Hematopoietic multipotent progenitor cell (in vitro differentiated cells): ENCODE results near the gene AQP12A. TPM values are rescaled to one million over a fixed set of nuclear protein-coding genes. Genes with fewer than 3 reads are reported as not detected.
"Not testable (repeated sequence)": the region's sequence is repeated elsewhere in the genome, so short reads cannot be mapped to it uniquely, and the experiment has no call there.

Source experiments
- DNase-seq, 3 donors: peaks; one replicate each; pipeline ENCODE4 v3.0.0-alpha.2; 2011 to 2015; ENCODE audit warnings: low read depth in 2 of 3, low spot score in 2 of 3
- total RNA-seq: library from RNA; depleted of rRNA; stranded (reverse); fragments of >200 nt; gene quantifications from one replicate; pipeline ENCODE4 v1.2.3, GENCODE V29; 2012

AQP12A gene
- total RNA-seq, 1 donor: not detected

DNA sequence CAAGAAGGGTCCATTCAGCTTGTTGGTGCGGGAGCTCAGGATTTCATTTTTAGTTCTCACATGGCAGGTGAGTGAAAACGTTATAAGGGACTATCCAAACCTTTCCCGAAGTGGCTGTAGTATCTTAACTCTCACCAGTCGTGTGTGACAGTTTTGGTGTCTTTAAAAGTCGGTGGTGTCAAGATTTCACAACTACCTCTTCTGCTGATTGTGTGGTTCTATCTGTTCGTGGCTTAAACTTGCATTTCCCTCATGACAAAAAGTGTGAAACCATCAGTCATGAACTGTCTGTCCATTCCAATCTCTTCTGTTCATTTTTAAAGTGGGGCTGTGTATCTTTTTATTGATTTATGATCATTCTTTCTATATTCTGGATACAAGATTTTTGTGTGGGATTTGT is 5.2 kb upstream of the AQP12A start:
- DNase-seq: no peak

DNA sequence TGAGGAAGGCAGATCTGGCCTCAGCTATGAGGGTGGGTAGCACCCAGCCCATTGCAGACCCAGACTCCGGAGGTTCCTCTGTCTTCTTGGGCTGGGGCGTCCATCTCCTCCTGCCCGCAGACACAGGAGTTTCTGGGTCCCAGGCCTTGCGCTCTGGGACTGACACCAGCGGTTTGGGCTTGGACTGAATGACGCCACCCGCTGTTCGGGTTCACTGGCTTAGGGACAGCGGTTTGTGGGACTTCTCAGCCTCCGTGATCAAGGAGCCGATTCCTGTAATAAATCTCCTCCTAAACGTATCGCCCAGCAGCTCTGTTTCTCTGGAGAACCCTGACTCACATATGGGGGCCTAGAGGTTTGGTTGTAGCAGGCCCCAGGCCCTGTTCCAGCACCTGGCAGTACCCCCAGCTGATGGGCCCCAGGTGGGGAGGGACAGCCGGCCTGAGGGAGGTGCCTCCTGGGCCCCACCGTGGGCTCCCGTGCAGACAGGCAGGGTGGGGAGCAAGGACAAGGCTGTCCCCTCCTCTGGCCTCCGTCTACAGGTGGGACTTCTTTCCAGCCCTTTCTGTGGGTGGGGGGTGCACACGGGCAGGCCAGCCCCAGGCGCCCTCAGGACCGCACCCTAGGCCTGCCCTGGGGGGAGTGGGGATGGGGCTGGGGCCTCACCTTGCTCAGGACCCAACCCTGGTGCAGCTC is 4.5 kb upstream of the AQP12A start:
- DNase-seq: no peak

DNA sequence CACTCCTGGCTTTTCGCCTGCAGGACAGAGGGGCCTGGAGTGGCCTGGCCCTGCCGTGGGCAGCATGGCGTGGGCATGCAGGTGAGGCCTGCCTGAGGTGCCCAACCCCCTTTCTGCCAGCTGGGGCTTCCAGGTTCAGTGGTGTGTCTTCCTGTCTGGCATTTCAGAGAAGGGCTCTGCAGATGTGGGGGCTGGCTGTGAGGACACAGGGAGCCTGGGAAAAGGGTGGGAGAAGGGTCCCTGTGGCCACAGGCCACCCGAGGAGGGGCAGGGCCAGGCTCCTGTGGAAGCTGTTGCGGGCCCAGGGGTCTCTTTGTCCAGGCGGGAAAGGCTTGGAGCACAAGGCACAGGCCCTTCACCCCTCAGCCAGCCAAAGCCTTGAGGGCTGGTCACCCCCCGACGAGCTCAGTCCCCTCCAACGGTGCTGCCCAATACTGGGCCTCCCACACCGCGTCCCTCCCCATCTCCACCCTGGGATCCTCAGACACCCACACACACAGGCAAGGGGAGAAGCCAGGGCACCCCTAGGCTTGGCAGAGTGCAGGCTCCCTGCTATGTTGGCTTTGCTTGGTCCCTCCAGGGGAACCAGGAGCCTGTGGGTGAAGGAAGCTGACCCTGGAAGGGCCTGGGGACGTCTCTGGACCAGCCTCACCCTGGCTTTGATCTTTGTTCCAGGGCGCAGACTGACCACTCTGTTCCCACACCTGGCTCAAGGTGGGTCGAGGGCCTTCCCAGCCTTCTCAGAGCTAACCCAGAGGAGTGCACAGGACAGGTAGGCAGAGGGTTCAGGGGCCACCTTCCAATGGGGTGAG is 3.7 kb upstream of the AQP12A start:
- DNase-seq: no peak

DNA sequence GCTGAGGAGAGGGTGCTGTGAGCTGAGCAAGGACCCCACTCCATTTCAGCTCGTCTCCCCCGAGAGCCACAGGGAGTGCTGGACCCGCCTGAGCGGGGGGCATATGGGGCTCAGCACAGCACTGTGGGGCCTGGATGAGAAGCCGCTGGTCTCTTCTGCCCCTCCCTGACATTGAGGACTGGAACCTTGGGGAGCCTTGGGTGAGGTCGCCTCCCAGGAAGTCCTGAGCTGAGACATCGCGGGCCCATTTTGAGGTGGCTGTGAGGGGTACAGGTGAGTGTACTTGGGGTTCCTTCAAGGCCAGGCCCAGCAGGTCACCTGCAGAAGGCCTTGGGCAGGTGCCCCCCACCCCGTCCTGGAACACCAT is 3.1 kb upstream of the AQP12A start:
- DNase-seq: no peak

DNA sequence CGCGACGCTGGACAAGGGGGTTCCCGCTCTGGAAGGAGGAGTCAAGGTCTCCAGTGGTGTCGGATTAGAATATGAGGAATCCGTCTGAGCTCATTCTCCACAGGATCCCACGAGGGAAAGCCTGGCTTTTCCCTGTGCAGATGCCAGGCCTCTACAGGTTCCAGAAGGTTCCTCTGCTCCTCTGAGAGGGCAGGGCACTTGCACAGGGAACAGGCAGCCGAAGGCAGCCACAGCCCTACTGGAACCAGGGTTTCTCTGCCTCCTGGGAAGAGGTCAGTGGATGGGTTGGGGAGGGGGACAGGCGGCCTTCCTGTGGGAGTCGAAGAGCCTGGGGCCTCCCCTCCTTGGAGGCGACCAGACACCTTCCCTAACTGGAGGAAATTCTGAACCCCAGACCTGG is 1.7 kb upstream of the AQP12A start:
- DNase-seq: no peak

DNA sequence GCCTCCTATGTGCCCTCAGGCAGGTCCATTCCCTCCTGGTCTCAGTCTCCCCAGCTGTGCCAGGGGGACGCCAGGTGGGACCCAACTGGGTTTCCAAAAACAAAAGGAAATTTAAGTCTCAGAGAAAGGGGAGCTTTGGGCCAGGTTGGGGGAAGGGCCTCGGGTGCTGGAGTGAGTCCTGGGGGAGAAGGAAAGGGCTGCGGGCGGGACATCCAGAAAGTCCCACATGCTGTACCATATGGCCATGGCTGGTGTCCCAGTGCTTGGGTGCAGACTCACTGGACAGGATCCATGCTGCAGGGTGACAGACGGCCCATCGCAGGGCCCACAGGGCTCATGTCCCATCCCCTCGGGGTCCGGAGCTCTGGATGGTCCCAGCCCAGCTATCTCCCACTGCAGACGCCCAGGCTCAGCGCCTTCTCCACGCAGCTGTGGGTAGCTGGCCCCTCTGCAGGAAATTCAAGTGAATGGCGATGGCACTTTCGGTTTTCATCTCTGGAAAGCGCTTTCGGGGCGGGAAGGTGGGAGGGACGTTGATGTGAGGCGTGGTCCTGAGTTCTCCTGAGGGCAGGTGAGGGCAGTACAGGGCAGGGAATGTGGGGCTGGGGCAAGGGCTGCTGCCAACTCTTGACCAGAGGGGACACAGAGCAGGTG is 1.1 kb upstream of the AQP12A start:
- not testable (repeated sequence) for DNase-seq

DNA sequence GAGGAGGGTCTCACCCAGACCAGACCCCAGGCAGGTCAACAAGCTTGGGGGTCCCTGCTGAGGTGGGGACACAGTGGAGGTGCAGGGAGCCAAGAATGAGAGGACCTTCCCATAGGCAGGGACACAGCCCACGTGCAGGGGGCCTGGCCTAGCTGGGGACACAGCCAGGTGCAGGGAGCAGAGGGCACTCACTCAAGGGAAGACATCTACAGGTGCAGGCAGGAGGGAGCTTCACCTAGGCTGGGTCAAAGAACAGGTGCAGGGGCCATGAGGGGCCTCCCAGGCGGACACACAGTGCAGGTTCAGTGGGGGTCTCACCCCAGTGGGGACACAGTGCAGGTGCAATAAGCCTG is 615 bp upstream of the AQP12A start:
- DNase-seq: not testable (repeated sequence)

DNA sequence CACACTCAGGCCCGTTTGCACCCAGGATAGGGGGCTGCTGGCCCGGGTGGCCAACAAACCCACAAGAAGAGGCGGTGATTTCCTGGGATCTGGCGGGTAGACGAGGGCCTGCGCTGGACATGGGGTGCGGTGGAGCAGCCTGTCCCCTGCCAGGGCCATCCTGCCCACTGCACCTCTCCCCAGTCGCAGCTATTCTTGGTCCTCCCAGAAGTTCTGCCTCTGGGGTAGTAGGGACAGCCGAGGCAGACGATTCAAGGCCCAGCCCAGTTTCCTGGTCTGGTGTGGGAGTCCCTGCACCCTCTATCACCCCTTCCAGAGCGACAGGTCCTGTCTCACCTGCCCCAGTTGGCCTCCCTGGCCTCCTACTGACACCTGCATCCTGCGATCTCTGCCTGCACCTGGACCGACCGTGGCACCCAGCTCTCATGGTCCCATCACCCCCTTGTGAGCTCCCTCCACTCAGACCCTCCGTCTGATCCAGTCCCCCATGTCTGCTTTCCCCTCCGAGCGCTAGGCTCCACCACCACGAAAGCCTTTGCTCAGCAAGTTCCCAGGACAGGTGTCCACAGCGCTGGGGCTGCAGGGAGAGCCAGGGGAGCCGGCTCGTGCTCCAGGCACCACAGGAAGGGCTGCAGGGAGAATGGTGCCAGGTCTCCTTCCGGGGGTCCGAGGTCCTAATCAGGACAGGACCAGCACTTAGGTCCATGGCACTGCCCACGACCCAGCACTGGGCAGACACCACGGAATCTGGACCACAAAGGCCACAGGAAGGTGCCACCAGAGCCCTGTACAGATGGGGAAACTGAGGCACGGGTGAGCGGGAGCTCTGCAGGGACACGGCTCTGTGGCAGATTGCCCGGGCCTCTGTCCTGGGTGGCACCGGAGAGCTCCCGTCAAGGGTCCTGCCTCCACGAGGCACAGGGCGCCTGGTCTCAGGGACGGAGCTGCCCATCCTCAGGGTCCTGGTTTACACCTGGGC is 1.2 kb downstream of the AQP12A start:
- not testable (repeated sequence) for DNase-seq

DNA sequence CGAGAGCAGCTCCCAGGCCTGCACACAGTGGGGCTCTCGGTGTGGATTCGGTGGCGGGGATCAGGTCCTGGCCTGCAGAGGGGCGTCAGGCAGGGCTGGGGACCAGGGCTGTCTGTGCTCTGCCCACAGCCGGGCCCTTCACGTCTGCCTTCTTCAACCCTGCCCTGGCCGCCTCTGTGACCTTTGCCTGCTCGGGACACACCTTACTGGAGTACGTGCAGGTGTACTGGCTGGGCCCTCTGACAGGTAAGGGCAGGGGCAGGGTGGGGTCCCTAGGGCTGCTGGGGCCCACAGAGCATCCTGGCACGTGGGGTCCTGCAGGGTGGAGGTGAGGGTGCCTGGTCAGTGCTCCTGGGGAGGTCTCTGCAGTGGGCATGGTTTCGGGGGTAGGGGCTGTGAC is 2.6 kb downstream of the AQP12A start:
- not testable (repeated sequence) for DNase-seq

DNA sequence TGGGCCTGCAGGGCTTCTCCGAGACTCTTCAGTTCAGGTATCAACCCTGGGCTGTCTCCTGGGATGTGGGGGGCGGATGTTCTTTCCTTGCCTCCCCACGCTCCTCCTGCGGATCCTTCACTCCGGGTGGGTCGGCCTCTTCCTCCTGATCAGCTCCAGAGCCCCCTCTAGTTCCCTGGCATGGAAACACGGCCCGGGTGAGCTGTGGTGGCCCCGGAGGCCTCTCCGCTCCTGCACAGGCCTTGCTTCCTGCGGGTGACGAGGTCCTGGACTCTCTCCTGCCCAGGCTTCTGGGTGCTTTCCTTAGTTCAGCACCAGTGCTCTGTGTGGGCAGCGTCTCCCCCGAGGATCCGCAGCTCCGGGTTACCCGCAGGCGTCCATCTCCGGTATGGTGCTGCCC is 3.9 kb downstream of the AQP12A start:
- not testable (repeated sequence) for DNase-seq

DNA sequence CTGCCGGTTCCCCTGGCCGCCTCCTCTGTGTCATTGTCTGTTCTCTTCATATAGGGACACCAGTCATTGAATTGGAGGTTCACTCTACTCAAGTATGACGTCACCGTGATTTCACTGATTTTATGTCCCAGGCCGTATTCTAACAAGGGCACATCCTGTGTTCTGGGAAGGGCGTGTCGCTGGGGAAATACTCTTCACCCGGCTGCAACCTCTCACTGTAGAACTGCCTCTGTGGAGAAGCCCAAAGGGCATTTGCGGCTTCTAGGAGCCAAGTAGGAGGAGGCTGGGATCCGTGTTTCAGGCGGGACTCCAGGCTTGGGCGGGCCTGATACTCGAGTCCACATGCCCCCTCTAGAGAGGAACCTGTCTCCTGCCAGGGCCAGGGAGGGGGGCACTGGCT is 4.8 kb downstream of the AQP12A start:
- DNase-seq: not testable (repeated sequence)

DNA sequence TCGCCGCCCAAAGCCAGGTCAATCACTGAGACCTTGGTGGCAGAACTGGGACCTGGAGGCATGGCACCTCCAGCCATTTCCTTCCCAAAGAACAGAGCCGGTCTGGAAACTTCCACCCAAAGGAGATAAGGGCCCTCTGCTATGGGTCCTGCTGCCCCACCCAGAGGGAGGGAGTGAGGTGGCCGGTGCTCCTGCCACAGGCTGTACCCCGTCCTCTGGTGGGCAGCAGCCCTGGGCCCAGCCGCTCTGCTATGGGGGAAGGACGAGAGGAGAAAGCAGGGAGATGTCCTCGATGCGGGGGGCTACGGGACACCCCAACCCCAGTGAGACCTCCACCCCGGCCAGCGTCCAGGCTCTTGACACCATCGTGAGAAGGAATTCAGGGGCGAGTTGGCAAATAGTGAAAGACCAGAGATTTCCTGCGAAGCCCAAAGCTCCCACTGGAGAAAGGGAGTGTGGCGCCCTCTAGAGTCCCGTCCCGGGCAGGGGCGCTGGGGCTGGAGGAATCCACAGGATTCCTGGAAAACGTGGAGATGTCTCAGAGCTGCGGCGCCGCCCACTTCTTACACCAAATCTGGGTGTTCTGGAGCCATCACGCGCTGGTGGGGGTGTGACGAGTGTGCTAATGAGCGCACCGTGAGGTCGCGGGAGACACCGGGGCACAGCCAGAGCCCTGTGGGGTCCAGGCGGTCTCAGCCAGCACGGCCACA is 7.3 kb downstream of the AQP12A start:
- DNase-seq: not testable (repeated sequence)

DNA sequence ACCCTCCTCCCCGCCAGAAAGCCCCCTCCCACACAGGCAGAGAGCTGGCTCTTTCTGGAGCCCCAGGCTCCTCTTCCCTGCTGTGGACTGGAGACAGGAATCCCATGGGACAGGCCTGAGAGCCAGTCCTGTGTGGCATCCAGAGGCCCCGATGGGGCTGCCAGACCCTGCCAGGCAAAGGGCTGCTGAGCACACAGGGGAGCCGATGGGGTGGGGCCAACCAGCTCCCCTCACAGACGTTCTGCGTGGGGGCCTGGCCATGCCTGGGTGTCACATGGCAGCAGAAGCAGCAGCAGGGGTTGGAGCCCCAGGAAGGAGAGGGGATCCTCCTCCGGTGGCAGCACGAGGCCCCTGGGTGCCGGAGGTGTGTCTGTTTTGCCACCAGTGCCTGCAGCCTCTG is 8.2 kb downstream of the AQP12A start:
- DNase-seq: not testable (repeated sequence)

DNA sequence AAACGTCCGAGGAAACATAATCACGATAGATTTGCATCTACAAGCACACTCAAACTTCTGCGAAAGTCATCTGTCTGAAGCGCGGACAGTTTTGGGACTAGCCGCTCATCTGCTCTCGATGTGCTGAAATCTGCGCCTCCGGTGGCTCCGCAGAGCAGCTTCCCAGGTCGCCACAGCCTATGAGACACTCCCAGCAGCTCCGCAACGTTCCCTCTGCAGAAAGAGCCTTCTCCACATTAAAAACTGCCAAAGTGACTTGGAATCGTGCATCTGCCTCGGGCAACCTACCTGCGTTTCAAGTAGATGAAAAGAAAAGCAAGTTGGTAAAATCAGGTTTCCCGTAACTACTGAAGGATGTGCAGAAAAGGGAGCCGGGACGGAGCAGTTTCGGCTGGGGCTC is 8.9 kb downstream of the AQP12A start:
- not testable (repeated sequence) for DNase-seq

DNA sequence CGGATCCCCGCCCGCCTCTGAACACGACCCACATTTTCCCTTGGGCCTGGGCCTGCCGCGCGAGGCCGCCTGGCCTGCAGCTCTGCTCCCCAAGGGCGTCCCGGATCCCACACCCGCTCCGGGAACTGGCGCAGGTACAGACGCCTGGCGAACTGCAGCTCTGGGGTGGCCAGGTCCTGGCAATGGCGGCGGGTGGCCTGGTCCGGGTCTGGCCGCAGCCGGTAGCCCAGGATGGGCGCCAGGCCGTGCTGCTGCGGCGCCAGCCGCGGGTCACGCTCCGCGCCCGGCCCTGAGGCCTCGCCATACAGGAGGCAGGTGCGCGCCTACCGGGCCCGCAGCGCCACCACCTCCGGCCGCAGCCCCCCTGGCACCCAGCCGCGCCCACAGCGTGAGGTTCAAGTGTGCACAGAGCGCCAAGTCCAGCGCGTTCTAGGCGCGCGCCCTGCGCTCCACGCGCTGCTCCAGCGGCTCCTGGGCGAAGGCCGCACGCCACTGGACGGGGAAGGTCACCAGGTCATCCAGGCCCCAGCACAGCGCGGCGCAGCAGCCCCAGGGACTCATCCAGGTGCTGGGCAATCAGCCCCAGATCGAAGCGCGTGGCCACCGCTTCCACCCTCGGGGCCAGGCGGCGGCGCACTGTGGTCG is 9.5 kb downstream of the AQP12A start:
- no peak for DNase-seq

DNA sequence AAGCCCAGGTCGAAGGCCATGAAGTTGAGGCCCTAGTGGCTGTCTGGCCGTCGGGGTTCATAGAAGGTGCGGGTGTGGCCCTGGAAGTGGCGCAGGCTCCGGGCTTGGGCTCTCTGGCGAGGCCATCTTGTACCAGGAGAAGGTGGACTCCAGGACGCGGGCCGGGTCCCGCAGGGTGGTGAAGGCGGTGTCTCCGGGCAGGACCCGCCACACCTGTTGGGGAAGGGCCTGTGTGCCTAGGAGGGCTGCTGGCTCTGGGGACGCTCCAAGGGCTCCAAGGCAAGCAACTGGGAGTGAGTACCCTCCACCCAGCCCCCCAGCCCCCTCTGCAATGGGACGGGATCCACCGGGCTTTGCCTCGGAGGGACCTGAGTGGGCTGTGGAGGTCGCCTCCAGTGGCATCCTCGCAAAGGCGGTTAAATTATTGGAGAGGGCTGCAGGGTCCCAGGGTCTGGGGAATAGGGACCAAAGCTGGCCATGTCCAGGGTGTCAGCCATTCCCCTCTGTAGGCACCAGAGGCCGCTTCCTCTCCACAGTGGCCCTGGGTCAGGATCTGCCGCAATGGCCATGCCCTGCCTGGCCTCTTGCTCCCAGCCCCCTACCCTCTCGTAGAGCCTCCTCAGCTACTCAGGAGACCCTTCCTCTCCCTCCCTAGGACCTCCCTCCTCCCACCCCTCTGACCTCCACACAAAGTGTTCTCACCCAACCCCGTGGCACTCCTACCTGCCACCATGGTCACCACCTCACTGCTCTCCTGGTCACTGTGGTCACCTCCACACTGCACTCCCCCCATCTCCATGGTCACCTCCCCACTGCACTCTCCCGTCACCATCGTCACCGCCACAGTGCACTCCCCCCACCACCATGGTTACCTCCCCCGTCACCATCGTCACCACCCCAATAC is 10.3 kb downstream of the AQP12A start:
- no peak for DNase-seq

DNA sequence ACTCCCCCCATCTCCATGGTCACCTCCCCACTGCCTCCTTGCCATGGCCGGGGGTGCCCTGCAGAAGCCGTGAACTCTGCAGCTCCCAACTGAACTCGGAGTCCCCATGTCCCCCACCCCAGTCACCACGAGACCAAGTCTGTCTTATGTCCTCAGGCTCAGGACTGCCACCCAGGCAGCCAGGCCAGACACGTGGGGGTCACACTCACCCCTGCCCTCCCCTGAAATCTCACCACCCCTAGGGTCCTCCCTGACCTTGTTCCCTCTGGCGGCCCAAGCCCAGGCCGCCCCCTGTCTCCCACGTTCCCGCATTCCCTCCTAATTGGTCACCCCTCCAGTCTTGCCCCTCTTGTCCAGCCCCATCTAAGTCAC is 11.0 kb downstream of the AQP12A start:
- no peak for DNase-seq
